Activated CD4-positive, CD25-positive, alpha-beta regulatory T cell treated with anti-CD3 and anti-CD28 coated beads, Interleukin-2, amount 50 U/mL, for 72 hours (primary cell): ENCODE measurements around the gene WDR18.
A peak's percentile ranks its signal among the peaks of the same experiment; 100 is the strongest.
"Not testable (repeated sequence)": the region's sequence is repeated elsewhere in the genome, so short reads cannot be mapped to it uniquely, and the experiment has no call there.

Source experiments
- DNase-seq: peaks from one replicate; pipeline ENCODE4 v3.0.0; 2021

WDR18 gene

DNA sequence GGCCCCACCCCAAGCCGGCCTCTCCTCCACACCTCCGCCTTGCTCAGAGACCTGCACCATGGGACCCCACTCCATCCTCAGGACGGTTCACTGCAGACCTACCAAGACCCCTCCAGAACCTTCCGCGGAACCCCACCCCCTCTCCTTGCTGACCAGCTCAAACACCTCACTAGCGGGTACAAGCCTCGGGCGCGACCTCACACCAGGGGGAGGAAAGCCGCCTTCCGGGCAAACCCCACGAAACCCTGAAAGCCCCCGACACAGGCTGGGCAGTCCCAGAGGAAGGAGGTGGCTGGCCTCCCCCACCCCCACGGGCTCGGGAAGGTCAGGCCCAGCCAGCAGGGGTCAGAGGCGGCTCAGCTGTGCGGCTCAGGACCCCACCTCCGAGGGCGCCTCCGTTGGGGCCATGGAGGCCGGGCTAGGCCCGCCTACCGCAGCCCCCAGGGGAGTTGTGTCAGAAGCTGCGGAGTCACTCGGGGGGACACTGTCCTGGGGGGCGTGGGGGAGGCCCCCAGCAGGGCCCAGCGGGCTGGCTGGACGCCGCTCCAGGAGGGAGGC lies 25.9 kb downstream of the WDR18 start:
- no peak for DNase-seq

DNA sequence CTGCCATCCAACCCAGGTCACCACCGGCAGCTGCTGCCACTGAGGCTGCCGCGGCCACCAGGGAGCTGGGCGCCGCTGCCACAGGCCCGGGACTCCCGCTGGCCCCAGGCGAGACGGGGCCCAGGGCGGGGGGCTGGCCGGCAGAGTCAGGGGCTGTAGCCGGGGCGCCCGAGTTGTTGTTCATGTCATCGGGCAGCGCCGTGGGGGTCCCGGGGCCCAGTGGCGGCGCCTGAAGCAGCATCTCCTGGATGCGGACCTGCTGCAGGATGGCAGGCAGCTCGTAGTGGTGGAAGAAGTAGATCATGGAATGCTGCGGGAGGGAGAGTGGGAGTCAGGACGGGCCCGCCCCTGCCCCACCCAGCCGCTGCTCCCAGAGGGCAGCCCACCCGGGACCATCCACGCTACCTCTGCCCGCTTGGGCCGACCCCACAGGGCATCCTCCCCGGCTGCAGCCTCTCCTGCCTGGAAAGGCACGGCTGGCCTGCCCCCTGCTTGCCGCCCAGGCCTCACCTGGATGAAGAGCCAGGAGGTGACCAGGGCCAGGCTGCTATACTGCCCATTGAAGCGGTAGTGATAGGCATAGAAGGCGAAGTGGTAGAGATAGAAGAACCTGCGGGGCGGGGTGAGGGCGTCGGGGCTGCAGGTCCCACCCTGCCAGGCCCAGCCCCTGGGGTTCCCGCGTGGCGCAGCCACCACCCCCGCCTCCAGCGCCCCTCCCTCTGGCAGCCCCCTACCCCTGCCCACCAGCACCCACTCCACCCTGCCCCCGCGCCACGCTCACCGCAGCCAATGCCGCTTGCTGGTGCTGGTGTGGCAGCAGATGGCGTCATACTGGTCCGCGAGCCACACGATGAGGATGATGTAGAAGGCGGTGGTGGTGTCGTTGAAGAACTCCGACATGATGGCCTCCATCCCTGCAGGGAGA lies 26.7 kb downstream of the WDR18 start:
- DNase-seq = no peak

DNA sequence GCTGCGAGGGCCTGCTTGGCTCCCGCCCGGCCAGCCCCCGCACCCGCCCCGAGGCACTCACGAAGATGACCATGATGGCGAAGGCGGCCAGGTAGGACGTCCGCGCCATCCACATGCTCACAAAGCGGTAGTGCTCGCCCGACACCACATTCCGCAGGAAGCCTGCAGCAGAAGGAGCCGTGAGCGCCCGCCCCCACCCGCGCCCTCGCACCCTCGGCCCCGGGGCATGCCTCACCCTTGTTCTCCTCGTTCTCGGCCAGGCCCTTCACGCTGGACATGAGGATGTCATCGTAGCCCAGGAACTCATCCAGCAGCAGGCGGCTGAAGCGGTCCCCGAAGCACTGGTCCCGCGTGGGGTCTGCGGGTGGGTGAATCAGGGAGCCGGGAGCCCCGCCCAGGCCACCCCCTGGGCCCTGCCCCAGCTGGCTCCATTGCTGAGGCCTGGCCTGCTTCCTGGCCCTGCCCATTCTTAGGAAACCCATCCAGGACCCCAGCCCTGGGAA lies 27.7 kb downstream of the WDR18 start:
- DNase-seq = no peak

DNA sequence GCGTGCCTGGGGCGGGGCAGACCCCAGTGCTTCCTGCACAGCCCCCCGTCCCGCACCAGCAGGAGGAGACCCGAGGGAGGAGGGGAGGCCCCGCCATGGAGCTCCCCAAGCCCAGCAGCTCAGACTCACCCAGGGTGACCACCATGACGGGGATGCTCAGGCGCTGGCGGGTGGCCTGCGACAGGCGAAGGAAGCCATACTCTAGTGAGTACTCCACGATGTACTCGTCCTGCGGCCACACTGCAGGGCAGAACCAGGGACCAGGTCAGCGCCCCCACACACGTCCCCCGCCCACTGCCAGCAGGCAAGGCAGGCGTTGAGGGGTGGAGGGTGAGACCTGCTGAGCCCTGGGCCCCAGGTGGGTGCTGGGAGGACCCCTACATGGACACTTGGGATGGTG lies 28.2 kb downstream of the WDR18 start:
- no peak for DNase-seq

DNA sequence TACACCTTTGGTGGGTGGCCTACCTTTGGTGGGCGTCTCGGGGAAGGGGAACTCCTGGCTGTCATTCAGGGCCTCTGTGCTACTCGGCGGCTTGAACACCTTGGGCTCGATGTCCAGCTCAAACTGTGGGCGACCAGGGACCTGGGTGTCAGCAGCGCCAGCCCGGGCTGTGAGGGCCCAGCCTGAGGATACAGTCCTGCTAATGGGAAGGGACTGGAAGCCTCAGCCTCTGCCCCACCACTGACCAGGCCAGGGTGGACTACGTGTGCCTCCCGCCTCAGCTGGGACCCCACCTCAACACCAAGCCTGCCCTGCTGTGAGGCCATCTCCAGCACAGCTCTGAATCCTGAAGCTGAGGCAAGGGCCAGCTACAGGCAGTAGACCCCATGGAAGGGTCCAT lies 29.1 kb downstream of the WDR18 start:
- no peak for DNase-seq

DNA sequence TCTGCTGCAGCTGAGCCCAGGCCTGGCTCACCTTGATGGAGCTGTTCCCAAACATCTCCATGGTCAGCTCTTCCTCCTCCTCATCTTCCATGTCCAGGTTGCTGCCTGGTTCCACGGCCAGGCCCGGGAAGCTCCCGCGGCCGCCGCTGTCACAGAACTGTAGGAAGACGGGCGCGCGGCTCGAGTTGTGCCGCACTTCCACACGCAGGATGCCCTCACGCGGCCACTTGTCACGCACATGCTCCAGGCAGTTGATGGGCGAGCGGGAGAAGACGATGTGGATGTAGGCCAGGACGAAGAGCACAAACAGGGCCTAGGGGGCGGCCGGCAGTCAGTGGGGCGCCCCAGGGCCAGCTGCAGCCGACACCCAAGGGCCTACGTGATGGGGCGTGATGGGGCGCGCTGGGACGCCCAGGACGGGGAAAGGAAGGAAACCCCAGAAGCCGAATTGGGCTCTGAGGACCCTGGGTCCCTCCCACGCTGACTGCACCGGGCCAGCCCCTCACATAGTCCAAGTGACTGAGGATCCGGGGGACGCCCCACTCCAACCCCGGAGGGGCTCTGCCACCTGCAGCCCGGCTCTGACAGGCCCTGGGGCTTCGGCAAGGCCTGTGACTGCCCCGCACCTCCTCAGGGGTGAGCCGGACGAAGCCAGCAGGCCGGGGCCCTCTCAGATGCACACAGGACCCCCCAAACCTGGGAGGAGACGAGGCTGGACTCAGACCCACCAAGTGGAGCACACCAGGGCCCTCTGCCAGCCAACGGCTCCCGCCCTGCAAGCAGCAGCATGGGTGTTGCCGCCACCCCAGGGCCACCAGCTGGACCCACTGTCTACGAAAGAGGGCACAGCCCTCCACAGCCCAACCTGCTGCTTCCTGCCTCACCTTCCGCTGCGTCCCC lies 30.3 kb downstream of the WDR18 start:
- DNase-seq = no peak

DNA sequence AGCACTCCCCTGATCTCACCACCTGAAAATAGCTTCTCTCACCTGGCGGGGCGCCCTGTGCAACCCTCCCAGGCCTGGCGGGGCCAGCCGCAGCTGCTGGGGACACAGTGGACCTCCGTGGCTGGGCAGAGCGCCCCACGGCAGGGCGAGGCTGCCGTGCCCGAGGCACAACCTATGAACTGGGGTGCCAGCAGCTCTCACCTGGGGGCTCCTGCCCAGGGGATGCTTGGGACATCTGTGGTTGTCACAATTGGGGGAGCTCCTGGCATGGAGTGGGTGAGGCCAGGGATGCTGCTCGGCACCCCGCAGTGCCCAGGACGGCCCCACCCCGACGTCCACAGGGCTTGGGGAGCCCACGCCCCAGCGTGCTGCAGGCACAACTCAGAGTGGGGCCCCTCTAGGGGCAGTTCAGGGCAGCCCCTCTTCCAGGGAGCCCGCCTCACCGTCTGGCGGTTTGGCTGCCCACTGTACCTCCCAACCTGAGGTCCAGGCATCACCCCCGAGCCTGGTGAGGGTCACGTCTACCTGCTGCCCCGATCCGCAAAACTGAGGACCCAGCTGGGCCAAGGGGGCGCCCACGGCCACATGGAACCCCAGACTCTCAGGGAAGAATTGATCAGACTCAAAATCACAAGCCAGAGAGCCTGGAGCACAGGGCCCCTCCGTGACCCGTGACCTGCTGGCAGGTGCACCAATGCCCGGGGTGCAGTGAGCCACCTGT lies 31.1 kb downstream of the WDR18 start:
- DNase-seq = no peak

DNA sequence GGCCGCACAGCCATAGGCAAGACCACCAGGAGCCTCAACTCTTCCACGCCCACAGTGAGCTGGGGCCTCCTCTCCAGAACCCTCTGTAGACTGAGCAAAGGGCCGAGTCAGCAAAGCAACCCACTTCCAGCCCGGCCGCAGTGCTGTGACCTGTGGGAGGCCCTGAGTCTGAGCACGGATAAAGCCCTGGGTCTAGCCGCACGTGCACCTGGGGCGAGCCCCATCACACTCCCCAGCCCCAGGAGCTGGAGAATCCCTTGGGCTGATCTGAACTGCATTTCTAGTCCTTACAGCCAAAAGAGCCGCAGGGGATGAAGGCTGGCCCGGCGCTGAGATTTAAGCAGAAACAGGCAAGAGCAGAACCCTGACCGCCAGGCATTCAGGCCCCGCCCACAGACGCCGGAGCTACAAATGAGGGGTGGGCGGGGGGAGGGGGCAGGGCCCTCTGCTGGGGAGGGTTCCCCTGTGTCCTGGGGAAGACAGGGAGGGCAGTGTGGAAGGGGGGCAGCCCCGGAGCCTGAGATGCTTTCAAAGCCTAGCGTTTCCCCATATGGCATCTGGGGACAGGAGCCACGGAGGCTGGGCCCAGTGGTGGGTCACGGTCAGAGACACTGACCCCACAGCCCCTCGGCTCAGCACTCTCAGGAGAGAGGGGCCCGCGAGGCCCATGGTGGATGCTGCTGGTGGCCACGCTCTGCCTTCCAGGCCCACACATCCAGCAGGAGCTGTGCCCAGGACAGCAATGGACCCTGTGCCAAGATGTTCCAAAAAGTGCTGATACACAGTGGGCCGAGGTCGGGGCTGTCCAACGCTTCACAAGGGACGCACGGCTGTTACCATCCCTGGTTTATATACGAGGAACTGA lies 31.9 kb downstream of the WDR18 start:
- no peak for DNase-seq

DNA sequence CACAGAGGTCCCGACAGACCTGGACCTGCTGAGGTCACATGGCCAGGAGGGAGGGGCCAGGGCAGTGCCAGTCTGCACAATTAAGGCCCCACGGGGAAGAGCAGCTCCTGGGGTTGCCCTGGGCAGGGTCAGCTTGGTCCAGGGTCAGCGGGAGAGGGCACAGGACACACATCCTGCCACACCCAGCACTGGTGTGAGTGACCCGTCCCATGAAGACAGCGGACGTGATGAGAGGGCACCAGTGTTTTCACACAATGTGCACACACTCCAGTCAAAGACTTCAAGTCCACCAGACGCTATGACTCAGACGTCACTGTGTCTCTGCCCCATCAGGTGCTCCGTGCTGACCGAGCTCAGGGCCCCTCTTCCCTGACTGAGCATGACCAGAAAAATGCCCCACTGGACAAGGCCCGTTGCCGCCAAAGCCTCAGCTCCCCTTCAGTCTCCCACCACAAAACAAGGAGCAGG lies 32.5 kb downstream of the WDR18 start:
- no peak for DNase-seq

DNA sequence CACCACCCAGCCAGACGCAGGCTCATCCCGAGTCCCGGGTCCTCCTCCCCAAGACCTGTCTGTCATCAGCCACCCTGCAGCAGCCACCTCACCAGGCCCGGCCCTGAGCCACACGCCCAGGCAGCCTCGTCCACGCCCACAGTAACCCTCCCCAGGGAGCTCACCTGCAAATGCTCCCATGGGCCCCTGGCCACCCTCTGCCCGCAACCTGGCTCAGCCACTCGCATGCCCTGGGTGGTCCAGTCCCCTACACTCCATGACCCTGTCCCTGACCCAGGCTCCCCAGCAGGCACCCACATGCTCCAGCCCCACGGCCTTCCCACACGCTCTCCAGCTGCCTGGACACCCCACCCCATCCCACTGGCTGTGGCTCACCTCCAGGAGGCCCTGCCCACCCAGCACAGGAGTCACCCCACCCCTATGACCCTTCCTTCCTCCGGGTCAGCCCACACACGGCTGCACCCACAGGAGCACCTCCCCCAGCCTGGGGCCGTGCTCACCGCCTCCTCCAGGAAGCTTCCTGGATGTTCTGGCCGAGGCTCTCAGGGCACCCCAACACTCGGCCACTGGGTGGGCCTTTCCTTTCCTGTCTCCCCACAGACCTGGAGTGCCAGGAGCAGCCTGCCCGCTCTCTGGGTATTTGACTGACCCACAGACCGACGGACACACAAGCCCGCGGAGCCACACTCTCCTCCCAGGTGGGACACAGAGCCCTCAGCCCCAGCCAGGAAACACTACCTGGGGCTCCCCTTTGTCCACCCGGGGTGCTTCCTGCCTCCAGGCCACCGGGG lies 33.2 kb downstream of the WDR18 start:
- no peak for DNase-seq

DNA sequence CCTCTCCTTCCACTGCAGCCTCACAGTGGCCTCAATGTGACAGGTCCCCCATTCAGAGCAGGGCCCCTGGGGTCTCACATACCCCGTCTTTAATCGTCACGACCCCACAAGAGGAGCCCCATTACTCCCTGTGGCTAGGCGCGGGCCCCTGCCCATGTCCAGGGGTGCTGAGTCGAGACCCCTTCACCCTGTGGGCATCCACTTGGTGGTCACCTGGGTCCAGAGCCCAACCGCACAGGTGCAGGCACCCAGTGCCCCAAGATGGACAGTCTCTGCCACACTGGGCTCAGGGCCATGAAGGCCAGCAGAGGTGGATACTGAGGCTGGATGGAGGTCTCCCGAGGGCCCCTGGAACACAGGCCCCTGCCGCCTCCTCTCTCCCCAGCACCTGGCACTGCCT lies 33.8 kb downstream of the WDR18 start:
- DNase-seq = no peak

DNA sequence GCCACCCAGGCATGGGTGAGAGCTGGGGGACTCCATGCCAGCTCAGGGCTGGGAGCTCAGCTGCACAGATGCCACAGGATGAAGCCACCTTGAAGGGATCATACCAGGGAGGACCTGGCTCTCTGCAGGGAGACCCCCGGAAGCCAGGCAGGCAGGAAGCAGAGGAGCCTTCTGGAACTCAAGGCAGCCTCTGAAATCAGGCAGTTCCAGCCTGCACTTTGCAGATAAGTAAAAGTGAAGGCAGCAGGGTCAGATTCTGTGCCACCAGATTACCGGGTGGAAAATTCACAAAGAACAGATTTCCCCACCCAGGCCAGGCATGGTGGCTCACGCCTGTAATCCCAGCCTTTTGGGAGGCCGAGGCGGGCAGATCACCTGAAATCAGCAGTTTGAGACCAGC lies 34.2 kb downstream of the WDR18 start:
- no peak for DNase-seq

DNA sequence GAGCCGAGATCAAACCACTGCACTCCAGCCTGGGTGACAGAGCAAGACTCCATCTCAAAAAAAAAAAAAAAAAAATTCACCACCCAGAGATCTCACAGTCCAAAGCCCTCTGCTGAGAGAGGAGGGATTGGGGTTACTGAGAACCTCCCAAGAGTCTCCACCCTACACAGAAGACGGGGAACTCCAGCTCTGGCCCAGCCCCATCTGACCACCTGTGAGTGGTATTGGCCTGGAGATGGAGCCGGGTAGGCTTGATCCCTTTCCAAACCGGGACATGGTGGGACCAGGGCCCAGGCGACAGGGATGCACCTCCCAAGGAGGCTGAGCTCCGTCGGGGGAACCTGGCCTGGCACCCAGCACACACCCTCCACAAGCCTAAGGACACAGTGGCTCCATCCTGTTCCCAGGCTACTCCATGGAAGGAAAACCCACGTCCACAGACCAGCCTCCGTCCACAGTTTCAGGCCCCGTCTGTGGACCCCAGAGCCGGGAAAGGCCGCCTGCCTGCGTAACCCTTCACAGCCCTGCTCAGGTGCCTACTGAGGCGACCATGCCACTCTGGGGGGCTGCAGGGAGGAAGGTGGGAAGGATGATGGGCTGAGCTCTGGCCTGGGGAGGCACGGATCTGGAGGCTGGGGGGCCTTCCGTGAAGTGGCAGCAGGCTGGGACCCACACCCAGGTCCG lies 34.9 kb downstream of the WDR18 start:
- DNase-seq = no peak

DNA sequence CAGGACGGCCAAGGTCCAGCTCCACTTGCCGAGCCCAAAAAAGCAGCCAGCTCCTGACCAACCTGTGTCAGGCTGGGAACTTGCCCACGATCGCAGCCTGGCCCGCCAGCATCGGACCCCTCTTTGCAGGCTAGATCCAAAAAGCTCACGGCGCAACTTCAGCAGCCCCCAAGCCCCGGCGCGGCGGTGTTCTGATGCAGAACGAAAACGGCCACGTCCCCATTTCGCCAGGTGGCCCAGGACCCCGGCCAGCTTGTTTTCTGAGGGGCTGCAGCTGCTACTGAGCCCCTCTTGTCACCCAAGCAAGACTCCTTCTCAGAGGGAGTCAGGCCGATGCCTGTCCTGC lies 35.4 kb downstream of the WDR18 start:
- no peak for DNase-seq

DNA sequence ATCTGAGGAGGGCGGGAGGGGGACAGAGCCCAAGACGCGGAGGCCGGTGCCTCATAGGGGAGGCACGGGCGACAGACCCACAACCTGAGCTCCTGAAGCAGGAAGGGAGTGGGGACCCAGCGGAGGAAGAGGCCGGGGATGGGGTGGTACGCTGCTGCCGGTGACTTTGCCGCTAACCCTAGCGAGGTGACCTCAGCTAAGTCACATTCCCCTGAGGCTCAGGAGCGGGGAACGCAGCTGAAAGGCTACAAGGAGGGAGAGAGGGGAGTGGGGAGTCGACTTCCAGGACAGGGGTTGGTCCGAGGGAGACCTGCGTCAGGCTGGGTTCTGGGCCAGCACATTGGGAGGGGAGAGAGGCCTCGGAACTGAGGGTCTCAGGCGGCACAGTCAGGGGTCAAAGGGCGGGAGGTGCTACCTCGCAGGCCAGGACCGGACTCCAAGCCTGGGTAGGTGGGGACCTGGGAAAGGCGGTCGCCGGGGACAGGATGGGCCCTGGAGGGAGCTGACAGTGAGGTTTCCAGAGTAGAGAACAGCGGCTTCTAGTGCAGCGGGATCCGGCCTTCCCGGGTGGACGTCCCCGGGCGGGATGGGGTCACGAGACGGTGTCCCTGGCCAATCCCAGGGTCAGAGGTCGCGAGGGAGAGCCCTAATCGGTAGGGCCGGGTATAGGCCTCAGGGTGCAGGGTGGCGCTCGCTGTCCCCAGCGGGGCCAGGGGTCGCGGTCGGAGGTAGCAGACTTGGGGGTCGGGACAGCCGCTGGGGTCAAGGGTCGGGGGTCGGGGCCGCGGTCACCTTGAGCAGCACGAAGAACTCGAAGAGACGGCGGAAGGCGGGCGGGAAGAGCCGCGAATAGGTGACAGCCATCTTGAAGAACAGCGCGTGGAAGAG lies 36.1 kb downstream of the WDR18 start:
- peak; percentile 47 for DNase-seq

DNA sequence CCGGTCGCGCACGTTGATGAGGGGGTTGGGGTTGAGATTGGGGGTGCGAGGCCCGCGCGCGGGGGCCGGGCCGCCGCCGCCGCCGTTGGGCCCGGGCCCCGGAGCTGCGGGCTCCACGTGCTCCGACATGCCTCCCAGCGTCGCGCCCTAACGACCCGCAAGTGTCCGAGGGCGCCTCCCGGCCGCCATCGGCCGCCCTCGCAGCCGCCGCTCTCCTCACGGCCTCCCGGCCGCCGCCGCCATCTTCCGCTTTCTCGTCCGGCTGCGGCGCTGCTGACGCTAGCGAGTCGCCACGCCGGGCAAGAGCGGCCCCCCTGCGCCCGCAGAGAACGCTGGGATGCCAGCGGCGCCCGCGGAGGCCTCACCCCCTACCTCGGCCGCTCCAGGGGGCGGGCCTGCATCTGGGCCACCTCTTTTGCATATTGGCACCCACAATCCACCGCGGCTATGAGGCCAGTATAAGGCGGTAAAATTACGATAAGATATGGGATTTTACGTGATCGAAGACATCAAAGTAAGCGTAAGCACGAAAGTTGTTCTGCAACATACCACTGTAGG lies 36.8 kb downstream of the WDR18 start, which contains the start of gene TMEM259:
Gene TMEM259, minus strand, starts transcription at position 256 of the 558 bp plus-strand sequence. Its CDS starts 127 bp downstream, at position 129.
- peak; percentile 93 for DNase-seq

DNA sequence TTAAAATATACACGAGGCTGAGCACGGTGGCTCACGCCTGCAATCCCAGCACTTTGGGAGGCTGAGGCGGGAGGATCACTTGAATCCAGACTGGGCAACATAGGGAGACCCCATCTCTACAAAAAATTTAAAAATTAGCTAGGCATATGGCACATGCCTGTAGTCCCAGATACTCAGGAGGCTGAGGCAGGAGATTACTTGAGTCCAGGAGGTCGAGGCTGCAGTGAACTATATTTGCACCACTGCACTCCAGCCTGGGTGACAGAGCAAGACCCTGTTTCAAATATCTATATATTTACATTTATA lies 39.7 kb downstream of the WDR18 start:
- DNase-seq = not testable (repeated sequence)

DNA sequence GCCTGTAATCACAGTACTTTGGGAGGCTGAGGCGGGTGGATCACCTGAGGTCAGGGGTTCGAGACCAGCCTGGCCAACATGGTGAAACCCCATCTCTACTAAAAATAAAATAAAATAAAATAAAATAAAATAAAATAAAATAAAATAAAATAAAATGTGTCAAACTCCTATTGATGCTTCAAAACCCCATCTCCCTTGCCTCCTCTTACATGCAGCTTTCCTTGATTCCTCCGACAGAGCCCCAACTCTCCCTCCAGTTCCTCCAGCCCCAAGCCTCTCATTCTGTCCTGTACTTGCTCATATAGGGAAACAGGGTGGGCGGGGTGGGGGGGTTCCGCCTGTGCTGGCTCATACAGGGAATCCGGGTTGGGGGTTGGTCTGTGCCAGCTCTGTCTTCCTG lies 40.9 kb downstream of the WDR18 start:
- DNase-seq = not testable (repeated sequence)
